ENCODE measurements around the gene KCNJ9.
A peak's percentile ranks its signal among the peaks of the same experiment; 100 is the strongest.

KCNJ9 gene

GRCh38 chr1:160093069-160093395 lies 11.7 kb downstream of the KCNJ9 start:
- H3K9ac ChIP-seq (ENCODE audit: low read depth, low read length): no peak overlapping the region
- peaks cover 25% of the 10 kb centered on the region for H3K4me1 ChIP-seq (ENCODE audit: insufficient read depth, low read length)
- H3K4me3 ChIP-seq (ENCODE audit: low read length): no peak overlapping the region
- peaks cover 59% of the 10 kb centered on the region for H3K36me3 ChIP-seq (ENCODE audit: insufficient read depth, low read depth, low read length)
- no peak overlapping the region for H3K27ac ChIP-seq (ENCODE audit: low read length)
- no peaks in the 10 kb centered on the region for H3K9me3 ChIP-seq (ENCODE audit: insufficient read depth, low read depth, low read length)
- no peaks in the 10 kb centered on the region for H3K27me3 ChIP-seq (ENCODE audit: insufficient read depth, low read length)

DNA sequence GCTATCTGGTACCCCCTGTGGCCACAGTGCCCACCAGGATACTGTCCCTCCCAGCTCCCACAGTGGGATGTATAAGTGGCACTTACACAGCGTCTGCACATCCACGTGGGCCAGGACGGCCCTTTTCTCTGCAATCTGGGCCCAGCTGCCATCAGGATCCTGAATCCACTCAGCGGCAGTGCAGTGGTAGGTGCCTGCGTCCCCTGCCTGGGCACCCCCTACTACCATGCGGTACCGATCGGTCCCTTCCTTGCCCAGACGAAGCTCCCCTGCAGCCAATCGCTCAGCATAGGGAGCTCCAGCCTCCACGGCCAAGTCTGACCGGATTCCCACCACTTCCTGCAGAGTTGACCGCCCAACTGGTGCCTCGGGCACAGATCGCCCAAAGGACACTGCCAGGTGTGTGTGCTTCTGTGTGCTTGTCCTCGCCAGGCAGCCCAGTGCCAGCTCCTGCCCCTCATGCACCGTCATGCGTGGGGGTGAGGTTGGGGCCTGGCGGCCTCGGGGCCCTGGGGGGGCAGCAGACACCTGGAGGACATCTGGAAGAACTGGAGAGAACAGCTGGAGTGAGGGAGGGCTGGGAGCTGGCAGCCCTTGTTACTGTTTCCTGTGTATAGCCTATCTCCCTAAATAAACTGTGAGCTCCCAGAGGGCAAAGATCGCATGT lies 12.4 kb downstream of the KCNJ9 start:
- H3K4me3 ChIP-seq (ENCODE audit: low read length): no peak overlapping the region
- no peaks in the 10 kb centered on the region for H3K9me3 ChIP-seq (ENCODE audit: insufficient read depth, low read depth, low read length)
- peaks cover 25% of the 10 kb centered on the region for H3K4me1 ChIP-seq (ENCODE audit: insufficient read depth, low read length)
- H3K36me3 ChIP-seq (ENCODE audit: insufficient read depth, low read depth, low read length): peaks cover 57% of the 10 kb centered on the region
- H3K27ac ChIP-seq (ENCODE audit: low read length): no peak overlapping the region
- H3K9ac ChIP-seq (ENCODE audit: low read depth, low read length): no peak overlapping the region
- no peaks in the 10 kb centered on the region for H3K27me3 ChIP-seq (ENCODE audit: insufficient read depth, low read length)

DNA sequence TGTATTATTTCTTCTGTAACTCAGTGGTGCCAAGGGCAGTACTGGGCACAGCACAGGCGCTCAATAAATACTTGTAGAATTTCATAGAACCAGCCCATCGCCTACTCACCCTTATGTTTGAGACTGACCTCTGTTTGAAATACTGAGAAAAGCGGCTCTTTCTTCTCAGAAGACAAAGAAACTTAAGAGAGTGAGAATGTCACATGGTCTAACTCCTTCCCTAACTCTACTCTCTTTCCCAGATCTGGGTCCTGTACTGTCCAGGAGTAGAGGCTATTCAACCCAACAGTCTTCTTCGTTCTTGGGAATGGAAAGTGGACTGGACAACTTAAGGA lies 12.9 kb downstream of the KCNJ9 start:
- Histone ChIP-seq H3K4me1 (ENCODE audit: insufficient read depth, low read length) (peaks cover 27% of the 10 kb centered on the region), H3K4me3 (ENCODE audit: low read length) (no peak overlapping the region), H3K27ac (ENCODE audit: low read length) (no peak overlapping the region), H3K27me3 (ENCODE audit: insufficient read depth, low read length) (peaks cover 1% of the 10 kb centered on the region; the same call in 1 of the 2 replicates), H3K9ac (ENCODE audit: low read depth, low read length) (no peak overlapping the region), H3K36me3 (ENCODE audit: insufficient read depth, low read depth, low read length) (peaks cover 52% of the 10 kb centered on the region), H3K9me3 (ENCODE audit: insufficient read depth, low read depth, low read length) (no peaks in the 10 kb centered on the region)

DNA sequence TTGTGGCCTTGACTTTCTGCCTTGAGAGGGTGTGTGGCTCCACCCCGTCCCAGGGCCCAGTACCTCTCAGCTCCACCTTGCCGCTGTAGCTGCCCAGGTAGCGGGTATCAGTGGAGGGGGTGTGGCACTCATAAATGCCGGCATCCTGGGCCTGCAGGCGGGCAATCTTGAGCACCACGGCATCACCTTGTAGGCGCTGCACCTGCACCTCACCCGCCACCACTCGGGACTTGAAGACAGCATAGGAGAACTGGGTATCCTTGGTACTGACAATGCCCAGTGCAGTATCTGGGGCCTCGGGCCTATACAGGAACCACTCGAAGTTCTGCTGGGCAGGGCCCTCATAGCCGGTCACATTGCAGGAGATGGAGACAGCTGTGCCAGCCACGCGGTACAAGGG lies 13.5 kb downstream of the KCNJ9 start:
- no peak overlapping the region for H3K4me3 ChIP-seq (ENCODE audit: low read length)
- H3K27ac ChIP-seq (ENCODE audit: low read length): peak overlapping the region; percentile 98
- peaks cover 7% of the 10 kb centered on the region; the same call in 1 of the 2 replicates for H3K27me3 ChIP-seq (ENCODE audit: insufficient read depth, low read length)
- peaks cover 29% of the 10 kb centered on the region for H3K4me1 ChIP-seq (ENCODE audit: insufficient read depth, low read length)
- no peak overlapping the region for H3K9ac ChIP-seq (ENCODE audit: low read depth, low read length)
- no peaks in the 10 kb centered on the region for H3K9me3 ChIP-seq (ENCODE audit: insufficient read depth, low read depth, low read length)
- peaks cover 52% of the 10 kb centered on the region for H3K36me3 ChIP-seq (ENCODE audit: insufficient read depth, low read depth, low read length)

GRCh38 chr1:160095382-160096105 lies 14.2 kb downstream of the KCNJ9 start:
- Histone ChIP-seq H3K27me3 (ENCODE audit: insufficient read depth, low read length) (peaks cover 7% of the 10 kb centered on the region; the same call in 1 of the 2 replicates), H3K36me3 (ENCODE audit: insufficient read depth, low read depth, low read length) (peaks cover 49% of the 10 kb centered on the region), H3K27ac (ENCODE audit: low read length) (peak overlapping the region; percentile 98), H3K4me3 (ENCODE audit: low read length) (peak overlapping the region; percentile 85; the same call in 1 of the 2 replicates), H3K9me3 (ENCODE audit: insufficient read depth, low read depth, low read length) (no peaks in the 10 kb centered on the region), H3K4me1 (ENCODE audit: insufficient read depth, low read length) (peaks cover 29% of the 10 kb centered on the region), H3K9ac (ENCODE audit: low read depth, low read length) (peak overlapping the region; percentile 71)

DNA sequence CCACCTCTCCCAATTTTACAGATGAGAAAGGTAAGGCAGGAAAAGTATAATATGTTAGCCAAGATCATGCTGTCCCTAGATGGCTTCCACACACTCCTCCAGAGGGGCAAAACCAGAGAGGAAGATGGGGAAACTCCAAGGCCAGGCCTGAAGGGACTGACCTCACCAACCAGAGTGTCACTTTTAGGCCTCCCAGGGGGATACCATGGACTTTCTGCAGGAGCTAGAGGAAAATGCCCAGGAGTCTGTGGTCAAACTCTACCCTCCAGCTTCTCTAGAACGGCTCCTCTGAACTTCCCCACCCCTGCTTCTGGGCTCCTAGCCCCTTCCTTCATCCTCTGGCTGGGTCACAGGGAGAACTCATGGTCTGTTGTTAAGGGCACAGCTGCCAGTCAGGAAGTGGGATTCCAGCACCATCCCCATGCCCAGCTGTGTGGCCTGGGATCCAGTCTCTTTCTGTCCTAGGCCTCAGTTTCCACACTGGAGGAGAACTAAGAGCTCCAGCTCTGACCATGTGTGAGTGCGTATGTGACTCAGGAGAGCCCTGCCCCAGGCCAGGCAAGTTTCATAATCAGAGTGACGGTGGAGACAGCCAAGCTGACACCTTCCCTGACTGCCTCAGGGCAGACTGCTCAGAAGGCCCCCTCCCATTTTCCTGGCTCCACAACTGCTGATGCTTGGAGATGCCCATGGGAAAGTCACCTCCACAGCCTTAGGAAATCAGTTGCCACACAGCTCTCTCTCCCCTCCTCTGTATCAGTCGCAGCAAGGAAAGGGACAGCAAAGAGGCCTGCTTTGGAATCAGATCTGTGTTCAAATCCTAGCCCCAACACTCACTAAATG lies 15.2 kb downstream of the KCNJ9 start:
- H3K36me3 ChIP-seq (ENCODE audit: insufficient read depth, low read depth, low read length): peaks cover 40% of the 10 kb centered on the region
- H3K4me1 ChIP-seq (ENCODE audit: insufficient read depth, low read length): peaks cover 32% of the 10 kb centered on the region
- H3K27me3 ChIP-seq (ENCODE audit: insufficient read depth, low read length): peaks cover 7% of the 10 kb centered on the region; the same call in 1 of the 2 replicates
- peak overlapping the region; percentile 79; the same call in 1 of the 2 replicates for H3K9ac ChIP-seq (ENCODE audit: low read depth, low read length)
- peak overlapping the region; percentile 85; the same call in 1 of the 2 replicates for H3K4me3 ChIP-seq (ENCODE audit: low read length)
- peak overlapping the region; percentile 10 for H3K27ac ChIP-seq (ENCODE audit: low read length)
- H3K9me3 ChIP-seq (ENCODE audit: insufficient read depth, low read depth, low read length): no peaks in the 10 kb centered on the region

DNA sequence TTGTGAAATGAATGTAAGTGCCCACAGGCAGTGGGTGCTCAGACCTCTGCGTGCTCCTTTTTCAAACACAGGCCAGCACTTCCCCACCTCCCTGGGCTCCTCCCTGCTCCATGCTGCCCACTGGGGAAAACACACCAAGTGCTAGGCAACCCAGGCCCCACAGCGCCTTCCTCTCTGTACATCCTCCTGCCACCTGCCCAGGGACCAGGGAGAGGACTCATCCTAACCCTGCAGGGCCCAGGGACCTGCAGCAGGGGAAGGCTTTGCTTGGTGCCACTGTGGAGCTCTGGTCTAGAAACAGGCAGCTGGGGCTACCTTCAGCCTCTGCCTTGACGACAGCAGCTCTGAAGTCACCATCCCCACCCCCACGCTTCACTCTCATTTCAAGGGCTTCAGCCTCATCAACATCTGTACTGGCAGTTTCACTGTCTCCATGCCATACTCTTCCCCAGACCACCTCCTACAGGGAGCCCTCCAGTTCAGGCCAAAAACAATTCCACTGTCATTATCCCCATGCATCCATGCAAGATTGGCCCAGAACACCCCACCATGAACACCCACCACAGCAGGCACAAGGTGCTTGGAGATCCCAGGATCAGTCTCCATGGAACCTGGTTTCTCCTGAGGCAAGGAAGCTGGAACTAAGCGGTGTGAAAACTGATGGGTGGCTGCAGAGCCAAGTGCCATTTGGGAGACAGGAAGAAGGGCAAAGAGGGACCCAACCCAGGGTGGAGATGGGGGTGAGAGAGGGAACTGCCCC lies 16.0 kb downstream of the KCNJ9 start:
- peaks cover 32% of the 10 kb centered on the region for H3K4me1 ChIP-seq (ENCODE audit: insufficient read depth, low read length)
- peaks cover 7% of the 10 kb centered on the region; the same call in 1 of the 2 replicates for H3K27me3 ChIP-seq (ENCODE audit: insufficient read depth, low read length)
- H3K36me3 ChIP-seq (ENCODE audit: insufficient read depth, low read depth, low read length): peaks cover 32% of the 10 kb centered on the region
- peak overlapping the region; percentile 79; the same call in 1 of the 2 replicates for H3K9ac ChIP-seq (ENCODE audit: low read depth, low read length)
- H3K9me3 ChIP-seq (ENCODE audit: insufficient read depth, low read depth, low read length): no peaks in the 10 kb centered on the region
- H3K4me3 ChIP-seq (ENCODE audit: low read length): peak overlapping the region; percentile 85
- peak overlapping the region; percentile 10 for H3K27ac ChIP-seq (ENCODE audit: low read length)

GRCh38 chr1:160097911-160098851 lies 16.8 kb downstream of the KCNJ9 start, which contains the start of gene IGSF8:
TSS of gene IGSF8 (minus strand) at chr1:160098619. CDS start at chr1:160098472, 147 bp downstream.
- Histone ChIP-seq H3K9ac (ENCODE audit: low read depth, low read length) (peak within 1 kb of the TSS; percentile 79; the same call in 1 of the 2 replicates), H3K27ac (ENCODE audit: low read length) (no peak within 1 kb of the TSS), H3K27me3 (ENCODE audit: insufficient read depth, low read length) (peaks cover 7% of the 10 kb centered on the region; the same call in 1 of the 2 replicates), H3K36me3 (ENCODE audit: insufficient read depth, low read depth, low read length) (peaks cover 23% of the 10 kb centered on the region), H3K9me3 (ENCODE audit: insufficient read depth, low read depth, low read length) (no peaks in the 10 kb centered on the region), H3K4me3 (ENCODE audit: low read length) (peak within 1 kb of the TSS; percentile 85), H3K4me1 (ENCODE audit: insufficient read depth, low read length) (peaks cover 34% of the 10 kb centered on the region)

DNA sequence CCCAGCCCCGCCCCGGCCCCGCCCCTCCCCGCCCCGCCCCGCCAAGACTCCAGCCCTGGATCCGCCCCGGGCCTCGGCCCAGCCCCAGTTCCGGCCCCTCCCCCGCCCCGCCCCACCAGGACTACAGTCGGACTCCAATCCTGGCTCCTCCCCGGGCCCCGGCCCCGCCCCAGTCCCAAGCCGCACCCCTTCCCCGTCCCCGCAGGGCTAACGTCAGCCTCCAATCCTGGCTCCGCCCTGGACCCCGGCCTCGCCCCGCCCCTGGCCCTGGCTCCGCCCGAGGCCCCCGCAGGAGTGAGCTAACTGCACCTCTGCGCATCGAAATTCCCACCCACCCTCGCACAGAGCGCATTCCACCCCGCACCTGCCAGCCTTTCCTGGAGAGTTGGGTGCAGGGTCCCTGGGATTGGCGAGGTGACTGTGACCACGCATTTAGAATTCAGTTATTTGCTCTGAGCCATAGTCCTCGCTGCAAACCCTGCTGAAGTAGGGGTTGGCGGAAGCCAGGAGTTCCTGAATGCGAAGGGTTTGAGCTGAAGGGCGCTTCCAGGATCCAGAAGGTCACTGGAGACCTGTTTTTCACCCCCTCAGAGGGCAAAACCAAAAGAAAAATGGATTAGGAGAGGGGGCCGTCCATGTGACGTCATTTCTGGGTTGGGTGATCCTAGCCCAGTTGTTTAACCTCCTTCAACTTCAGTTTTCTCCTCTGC lies 17.7 kb downstream of the KCNJ9 start:
- Histone ChIP-seq H3K36me3 (ENCODE audit: insufficient read depth, low read depth, low read length) (peaks cover 15% of the 10 kb centered on the region), H3K27ac (ENCODE audit: low read length) (no peak overlapping the region), H3K27me3 (ENCODE audit: insufficient read depth, low read length) (peaks cover 7% of the 10 kb centered on the region; the same call in 1 of the 2 replicates), H3K9ac (ENCODE audit: low read depth, low read length) (peak overlapping the region; percentile 70; the same call in 1 of the 2 replicates), H3K4me3 (ENCODE audit: low read length) (peak overlapping the region; percentile 72), H3K9me3 (ENCODE audit: insufficient read depth, low read depth, low read length) (no peaks in the 10 kb centered on the region), H3K4me1 (ENCODE audit: insufficient read depth, low read length) (peaks cover 38% of the 10 kb centered on the region)

Measured in iPS-20b (cell line).